ENCODE results near the gene ABCB8.

The ABCB8 gene

DNA sequence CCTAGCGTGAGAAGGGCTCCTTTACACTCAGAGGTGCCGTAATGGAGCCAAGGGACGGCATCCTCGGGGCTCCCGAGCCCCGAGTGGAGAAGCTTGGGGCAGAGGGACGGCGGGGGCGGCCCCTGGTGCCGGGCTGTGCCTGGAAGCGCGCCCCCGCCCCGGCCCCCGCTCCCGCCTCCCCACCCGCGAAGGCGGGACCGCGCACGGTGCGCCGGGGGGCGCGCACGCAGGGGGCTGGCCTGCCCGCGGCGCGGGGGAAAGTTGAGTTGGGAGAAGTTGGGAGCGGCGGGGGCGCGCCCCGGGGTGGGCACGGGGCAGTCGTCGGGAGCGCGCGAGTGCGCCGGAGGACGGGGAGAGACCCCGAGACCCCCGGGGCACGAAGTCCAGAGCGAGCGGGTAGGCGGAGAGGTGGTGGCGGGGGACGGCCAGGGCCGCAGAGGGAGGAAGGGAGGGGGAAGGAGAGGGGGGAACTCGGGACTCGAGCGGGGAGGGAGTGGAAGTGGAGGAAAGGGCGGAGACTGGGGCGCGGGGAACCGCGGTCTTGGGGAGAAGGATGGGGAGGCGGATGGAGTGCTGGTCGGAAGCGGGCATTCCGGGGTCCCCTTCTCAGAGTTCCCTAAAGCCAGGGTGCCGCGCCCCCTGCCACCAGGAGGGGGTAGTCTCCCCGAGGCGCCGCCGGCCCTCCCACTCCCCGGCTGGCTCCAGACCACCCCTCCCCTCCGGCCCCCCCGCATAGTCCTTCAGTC, 31.3 kb downstream of the ABCB8 start, which contains the start of gene SLC4A2:
Gene SLC4A2, plus strand, starts transcription at position 223 of the 746 bp plus-strand sequence. CDS start 2,399 bp downstream, outside the sequence.
- peak; percentile 61 for DNase-seq

DNA sequence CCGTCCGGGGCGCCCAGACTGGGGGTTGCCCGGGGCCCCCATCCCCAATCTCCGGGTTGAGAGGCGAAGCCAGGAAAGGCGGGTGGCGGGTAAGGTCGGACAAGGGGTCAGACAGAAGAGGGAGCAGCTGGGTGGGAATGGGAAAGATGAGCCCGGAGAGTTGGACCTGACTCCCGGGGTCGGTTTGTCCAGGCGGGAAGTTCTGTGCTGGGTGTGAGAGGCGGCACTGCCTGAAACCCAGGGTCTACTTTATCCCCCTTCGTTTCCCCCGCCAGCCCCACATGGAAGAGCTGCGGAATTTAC, 31.8 kb downstream of the ABCB8 start:
- no peak for DNase-seq

DNA sequence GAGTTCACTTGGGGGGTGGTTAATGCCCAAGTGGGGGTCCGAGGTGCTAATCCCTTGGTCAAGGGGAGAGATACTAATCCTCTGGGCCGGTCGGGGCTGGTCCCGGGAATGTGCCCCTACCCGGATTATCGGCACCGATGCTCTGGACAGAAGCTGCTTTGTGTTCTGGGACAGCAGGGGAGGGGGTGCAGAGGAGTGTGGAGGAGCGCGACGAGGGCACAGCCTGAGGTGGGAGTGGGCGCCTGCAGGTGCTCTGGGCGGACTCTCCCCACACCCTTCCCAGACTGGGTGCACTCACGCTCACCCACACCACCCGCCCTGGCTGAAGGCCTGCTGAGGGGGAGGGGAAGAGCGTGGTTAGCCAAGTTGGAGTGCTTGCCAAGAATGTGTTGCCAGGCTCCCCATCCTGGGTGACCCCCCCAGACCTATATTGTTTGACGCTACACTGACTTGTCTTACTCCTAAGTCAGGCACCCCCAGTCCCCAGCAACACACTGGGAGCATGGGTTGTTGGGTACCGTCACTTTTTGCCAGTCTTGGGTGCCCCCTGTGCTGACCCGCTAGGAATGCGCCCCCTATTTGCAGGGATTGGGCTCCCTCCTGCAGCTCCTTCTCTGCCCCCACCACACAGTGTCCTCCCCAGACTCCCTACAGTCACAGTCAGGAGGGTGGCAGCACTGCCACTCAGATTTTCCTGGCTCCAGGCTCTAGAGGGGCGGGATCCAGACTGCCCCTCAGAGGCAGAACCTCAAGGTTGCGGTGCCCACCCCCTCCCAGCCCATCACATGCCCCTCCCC, 32.4 kb downstream of the ABCB8 start:
- DNase-seq = no peak

DNA sequence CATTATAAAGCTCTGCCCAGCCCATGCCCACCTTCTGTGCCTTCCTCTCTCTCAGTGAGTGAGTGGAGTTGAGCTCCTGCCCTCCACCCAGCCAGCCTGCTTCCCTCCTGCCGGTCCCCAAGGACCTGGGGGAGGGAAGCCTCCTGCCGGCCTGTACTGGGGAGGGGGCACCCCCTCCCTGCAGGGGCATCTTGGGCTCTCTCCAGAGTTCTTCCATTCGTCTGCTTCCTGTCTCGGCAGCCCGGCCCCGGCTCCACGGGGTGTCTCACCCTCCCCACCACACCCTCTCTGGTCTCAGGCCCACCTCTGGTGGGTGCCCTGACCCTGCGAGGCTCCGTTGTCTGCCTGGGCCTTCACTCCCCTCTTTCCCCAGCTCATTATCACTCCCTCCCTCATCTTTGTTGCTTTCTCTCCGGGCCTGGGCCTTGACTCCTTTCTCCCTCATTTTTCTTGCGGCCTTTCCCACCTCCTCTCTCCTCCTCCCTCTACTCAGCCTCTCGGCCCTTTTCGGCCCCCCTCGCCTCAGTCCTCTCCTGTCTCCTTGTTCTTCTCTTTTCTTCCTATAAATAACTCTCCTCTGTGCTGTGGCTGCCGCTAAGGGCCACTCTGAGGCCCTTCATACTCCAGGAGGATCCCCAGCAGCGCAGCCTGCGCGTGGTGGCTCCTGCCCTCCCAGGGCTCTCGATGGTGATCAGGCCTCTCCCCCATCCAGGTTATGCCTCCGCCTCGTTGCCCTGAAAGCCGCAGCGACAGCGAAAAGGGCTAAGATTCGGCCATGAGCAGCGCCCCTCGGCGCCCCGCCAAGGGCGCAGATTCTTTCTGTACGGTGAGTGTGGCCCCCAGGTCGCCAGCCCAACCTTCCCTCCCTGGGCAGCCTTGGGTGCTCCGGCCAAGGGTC, 33.2 kb downstream of the ABCB8 start:
- DNase-seq = no peak

DNA sequence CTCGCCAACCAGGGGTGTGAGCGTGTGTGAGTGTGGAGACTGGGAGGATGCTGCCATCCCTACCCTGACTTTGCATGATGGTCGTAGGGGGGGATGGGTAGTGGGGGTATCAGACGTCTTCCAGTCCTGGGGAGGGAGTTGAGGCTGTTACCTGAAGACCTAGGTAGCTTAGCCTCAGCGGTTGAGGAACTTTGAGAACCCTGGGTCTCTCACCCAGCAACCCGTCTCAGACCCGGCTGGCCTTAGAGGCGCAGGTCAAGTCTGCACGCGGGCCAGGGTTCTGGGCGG, 33.8 kb downstream of the ABCB8 start:
- DNase-seq = no peak

DNA sequence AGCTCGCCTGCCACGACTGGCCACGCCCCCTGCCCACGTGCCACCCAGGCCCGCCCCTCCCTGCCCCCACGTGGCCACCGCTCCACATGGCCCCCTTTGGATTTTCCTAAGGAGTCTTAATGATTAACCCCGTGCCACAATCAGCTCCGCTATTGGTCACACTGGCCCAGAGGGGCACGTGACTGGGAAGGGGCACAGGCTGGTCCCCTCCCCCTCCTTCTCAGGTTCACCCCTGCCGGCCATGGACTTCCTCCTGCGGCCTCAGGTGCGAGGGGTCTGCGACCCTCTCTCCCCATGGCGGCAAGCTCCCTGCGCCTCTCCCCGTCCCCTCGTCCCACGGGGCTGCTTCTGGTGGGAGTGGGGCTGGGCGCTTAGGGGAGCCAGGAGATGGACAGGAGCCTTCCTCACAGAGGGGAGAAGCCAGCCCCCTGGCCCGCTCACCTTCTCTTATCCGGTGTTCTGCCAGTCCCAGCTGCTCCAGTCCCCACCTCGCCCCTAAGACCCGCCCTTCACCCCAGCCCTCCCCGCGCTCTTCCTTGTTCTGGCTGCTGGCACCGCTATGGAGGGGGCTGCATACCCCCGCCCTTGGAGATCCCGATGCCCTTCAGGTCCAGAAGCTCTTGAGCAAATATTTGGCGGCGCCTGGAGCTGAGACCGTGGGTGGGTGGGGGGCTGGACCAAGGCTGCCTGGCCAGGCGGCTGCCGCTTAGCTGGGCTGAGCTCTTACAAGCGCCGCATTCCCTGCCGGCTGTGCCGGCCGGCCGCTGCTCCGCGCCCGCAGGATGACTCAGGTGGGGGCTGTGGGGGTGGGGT, 34.4 kb downstream of the ABCB8 start:
- no peak for DNase-seq

DNA sequence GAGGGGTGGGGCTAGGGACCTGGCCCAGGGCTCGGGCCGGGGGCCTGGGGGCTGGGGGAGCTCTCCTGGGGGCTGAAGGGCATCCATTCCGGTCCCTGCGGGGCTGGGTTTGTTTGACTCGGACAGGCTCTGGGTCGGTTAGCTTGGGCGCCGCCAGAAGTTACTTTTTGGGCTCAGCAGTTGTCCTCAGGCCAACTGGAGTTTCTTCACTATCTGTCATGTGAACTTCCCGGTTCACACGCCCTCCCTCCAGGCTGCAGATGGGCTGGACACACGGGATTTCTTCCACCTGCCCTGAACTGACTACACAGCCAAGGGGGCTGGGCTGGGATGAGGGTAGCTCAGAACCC, 34.9 kb downstream of the ABCB8 start:
- DNase-seq = no peak

DNA sequence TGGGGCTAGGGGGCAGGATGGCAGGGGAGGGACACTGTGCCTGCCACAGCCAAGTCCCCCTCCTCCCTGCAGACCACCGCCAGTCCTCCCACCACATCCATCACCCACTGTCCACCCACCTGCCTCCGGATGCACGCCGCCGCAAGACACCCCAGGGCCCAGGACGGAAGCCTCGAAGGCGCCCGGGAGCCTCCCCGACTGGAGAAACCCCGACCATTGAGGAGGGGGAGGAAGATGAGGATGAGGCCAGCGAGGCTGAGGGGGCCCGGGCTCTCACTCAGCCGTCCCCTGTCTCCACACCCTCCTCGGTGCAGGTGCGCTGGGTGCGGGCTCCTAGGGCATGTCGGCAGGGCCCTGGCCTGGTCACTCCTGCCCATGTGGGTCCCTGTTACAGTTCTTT, 36.2 kb downstream of the ABCB8 start:
- no peak for DNase-seq

DNA sequence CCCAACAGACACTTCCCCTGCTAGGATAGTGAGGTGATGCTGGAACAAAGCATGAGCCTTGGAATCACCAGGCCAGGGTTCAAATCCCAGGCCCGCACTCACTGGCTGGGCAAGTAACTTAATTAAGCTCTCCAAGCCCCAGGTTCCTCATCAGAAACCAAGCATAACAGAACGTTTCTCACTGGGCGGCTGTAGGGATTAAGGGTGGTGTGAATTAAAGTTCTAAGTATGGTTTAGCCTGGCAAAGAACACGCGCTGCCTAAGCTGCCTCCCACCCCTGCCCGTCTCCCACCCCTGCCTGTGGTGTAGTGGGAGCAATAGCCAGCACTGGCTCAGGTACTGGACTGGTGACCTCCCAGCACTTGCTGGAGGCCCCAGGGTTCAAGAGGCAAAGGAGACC, 36.7 kb downstream of the ABCB8 start:
- no peak for DNase-seq

DNA sequence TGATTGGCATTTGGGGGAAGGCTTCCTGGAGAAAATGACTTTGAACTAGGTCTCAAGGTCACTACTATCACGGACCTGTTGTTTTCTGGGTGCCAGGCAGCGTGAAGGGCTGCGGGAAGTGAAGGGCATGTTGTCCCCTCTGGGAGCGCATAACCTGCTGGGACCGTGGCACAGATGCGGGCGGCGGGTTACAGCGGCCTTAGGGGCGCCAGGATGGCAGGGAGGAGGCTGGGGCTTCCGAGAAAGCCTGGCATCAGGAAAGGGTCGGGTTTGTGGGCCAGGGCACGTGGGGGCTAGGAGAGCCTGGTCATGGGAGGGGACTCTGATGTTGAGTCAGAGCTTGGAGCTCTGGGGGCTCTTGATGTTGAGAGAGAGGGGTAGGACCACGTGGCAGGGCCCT, 37.3 kb downstream of the ABCB8 start:
- DNase-seq = no peak

DNA sequence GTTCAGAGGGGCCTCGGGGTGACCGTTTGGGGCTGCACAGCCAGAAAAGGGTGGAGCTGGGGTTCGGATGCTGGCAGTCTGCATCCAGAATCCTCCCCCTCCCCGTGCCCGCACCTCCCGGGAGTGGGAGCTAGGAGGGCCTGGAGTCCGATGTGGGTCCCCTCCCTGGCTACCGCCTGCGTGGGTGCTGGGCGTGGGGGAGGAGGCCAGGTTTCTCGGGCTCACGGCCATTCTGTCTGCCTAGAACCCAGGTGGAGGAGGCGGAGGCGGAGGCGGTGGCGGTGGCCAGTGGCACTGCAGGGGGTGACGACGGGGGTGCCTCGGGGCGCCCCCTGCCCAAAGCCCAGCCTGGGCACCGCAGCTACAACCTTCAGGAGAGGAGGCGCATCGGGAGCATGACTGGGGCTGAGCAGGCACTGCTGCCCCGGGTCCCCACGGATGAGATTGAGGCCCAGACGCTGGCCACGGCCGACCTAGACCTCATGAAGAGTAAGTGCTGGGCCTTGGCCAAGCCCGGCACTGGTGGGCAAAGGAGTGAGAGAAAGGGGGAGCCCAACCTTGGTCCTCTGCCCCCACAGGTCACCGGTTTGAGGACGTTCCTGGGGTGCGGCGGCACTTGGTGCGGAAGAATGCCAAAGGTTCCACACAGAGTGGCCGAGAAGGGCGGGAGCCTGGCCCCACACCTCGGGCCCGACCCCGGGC, 38.2 kb downstream of the ABCB8 start:
- no peak for DNase-seq

DNA sequence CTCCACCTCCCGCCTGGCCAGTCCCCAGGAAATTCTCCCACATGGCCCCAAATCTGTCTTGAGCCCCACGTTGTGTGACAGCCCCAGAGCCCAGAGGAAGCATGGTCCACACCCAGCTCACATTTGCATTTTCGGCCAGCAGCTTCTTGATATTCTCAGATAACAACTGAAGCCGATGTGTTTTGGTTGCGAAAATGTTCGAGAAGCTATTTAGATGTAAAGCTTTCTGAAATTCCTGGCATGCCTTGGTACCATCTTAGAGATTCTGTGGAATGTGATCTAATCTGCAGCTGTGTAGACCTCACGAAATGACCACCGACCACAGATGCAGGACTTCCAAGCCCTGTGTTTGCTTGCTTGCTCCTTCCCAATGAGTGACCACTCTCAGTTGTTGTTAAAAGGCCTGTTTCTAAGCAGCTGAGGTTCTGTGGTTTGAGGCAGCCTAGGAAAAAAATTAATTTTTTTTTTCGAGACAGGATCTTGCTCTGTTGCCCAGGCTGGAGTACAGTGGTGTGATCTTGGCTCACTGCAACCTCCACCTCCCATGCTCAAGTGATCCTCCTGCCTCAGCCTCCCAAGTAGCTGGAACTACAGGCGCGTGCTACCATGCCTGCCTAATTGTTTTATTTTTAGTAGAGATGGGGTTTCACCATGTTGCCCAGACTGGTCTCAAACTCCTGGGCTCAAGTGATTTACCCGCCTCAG, 40.0 kb downstream of the ABCB8 start:
- DNase-seq = no peak

DNA sequence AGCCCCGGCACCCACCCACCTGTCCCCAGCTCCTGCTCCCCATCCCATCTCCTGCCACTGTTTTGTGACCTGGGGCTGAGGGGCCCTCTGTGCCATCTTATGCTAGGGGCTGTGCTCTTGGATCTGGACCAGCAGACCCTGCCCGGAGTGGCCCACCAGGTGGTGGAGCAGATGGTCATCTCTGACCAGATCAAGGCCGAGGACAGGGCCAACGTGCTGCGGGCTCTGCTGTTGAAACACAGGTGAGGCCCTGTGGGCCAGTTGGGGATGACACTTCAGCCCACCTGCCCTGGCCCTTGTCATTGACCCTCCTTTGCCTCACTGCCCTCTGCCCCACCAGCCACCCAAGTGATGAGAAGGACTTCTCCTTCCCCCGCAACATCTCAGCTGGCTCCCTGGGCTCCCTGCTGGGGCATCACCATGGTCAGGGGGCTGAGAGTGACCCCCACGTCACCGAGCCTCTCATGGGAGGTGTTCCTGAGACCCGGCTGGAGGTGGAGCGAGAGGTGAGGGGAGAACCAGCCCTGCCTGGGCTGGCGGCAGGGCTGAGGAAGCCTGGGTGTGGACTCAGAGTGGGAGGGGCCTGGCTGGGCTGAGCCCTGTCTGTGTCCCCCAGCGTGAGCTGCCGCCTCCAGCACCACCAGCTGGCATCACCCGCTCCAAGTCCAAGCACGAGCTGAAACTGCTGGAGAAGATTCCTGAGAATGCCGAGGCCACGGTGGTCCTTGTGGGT, 41.8 kb downstream of the ABCB8 start:
- DNase-seq = no peak

DNA sequence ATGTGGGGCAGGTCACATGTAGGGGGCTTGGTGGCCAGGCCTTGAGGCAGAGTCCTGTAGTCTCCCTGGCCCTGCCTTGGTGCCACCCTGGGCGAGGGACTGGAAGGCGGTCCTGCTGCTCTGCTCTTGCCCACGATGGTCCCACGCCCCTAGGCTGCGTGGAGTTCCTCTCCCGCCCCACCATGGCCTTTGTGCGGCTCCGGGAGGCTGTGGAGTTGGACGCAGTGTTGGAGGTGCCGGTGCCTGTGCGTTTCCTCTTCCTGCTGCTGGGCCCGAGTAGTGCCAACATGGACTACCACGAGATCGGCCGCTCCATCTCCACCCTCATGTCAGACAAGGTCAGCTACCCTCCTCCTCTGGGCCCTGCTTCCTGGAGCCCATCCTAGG, 42.3 kb downstream of the ABCB8 start:
- DNase-seq = no peak

DNA sequence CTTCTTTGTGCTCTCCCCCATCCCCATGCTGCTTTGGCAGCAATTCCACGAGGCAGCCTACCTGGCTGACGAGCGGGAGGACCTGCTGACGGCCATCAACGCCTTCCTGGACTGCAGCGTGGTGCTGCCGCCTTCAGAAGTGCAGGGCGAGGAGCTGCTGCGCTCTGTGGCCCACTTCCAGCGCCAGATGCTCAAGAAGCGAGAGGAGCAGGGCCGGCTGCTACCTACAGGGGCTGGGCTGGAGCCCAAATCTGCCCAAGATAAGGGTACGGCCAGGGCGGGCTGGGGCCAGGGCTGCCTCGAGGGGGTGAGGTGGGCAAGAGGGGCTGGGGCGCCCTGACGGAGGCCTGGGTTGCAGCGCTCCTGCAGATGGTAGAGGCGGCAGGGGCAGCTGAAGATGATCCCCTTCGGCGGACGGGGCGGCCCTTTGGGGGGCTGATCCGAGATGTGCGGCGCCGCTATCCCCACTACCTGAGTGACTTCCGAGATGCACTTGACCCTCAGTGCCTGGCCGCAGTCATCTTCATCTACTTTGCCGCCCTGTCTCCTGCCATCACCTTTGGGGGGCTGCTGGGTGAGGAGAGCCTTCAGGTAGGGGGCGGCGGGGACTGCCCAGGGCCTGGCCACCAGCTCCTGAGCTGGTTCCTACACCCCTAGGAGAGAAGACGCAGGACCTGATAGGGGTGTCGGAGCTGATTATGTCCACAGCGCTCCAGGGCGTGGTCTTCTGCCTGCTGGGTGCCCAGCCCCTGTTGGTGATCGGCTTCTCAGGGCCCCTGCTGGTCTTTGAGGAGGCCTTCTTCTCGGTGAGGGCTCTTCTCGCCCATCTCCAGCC, 43.0 kb downstream of the ABCB8 start:
- DNase-seq = no peak

DNA sequence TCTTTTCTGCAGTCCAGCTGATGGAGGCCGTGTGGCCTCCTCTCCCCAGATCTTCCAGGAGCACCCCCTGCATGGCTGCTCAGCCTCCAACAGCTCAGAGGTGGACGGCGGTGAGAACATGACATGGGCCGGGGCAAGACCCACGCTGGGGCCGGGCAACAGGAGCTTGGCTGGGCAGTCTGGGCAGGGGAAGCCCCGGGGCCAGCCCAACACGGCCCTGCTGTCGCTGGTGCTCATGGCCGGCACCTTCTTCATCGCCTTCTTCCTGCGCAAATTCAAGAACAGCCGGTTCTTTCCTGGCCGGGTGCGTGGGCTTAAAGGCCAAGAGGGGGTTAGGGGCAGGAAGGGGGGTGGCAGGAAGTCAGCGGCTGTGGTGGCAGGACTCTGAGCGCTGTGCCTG, 45.7 kb downstream of the ABCB8 start:
- DNase-seq = no peak

DNA sequence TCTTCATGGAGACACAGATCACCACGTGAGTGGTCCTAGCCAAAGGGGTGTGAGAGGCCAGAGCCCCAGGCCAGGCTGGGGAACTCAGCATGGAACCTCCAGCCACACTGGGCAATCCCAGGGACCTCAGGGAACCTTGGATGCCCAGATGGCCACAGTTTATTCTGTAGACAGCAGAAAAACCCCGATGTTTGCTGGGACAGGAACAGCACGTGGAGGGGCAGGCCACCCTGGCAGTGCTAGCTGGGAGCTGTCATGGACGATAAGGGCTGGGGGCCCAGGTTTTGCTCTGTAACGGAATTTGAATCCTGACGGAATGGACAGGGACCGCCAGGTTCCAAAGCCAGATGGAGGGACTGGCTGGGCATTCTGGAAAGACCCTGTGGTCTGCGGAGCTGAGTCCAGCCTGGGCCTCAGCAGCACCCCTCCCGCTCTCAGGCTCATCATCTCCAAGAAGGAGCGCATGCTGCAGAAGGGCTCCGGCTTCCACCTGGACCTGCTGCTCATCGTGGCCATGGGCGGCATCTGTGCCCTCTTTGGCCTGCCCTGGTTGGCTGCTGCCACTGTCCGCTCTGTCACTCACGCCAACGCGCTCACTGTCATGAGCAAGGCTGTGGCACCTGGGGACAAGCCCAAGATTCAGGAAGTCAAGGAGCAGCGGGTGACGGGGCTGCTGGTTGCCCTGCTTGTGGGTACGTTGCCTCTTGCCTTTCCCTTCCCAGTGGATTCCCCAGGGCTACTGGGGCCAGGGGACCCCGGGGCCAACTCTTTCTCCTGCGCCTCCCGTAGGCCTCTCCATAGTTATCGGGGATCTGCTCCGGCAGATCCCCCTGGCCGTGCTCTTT, 46.8 kb downstream of the ABCB8 start:
- DNase-seq = no peak

DNA sequence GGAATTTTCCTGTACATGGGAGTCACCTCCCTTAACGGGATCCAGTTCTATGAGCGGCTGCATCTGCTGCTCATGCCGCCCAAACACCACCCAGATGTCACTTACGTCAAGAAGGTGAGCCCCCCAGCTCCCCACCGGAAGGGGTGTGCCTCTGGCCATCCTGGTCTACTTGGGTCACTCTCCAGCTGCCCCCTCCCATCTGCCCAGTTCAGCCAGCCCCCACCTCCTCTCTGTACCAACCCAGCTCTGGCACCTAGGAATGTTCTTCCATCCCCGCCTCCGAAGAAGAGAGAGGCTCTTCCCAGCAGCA, 47.4 kb downstream of the ABCB8 start:
- no peak for DNase-seq

DNA sequence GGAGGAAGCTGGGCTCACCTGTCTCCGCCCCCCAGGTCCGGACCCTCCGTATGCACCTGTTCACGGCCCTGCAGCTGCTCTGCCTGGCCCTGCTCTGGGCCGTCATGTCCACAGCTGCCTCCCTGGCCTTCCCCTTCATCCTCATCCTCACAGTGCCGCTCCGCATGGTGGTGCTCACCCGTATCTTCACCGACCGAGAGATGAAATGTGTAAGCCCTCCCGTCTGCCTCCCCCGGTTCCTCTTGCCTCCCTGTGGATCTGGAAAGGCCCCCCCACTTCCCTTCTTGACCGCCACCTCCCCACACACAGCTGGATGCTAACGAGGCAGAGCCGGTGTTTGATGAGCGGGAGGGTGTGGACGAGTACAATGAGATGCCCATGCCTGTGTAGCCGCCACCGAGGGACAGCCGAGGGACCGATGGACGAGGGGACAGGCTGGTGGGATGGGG, 47.8 kb downstream of the ABCB8 start:
- DNase-seq = no peak
